HG03460 (cell line): Measurements from ENCODE around the gene LITAF.

Experiments
- ATAC-seq: cut with Tn5 transposase; IDR thresholded peaks from one replicate; pipeline ENCODE4 v1.9.1; 2021; ENCODE audit not compliant: unreplicated experiment

The LITAF gene

DNA sequence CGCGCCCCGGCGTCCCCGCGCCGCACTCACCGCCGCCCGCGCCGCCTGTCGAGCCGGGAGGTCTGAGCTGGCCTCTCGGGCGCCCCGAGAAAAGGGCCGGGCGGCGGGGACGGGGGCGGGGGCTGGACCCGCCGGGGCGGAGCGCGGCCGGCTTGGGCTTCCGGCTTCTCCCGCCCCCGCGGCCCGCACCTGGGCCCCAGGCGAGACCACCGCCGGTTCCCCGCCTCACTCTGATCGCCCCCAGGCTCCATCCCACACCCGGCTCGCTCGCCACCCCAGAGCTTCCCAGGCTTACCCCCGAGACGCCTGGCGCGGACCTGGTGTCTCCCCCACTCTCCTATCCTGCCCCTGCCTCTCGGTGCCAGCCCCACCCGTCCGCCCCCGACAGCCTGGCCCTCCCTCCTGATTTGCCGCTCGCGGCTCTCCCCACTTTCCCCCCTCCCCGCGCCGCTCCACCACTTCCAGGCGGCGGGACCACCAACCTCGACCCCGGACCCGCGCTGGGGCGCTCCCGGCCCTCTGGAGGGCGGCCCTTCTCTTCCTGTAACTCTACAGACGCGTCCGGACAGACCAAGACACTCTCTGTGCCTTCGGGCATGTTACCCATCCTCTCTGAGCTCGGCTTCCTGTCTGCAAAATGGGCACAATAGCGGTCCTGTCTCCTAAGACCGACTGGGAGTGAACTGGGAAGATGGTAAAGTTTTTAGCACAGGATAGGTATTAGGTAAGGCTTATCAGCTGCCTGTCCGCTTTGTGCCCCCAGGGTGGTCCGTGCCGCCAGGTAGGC, at the start of gene LITAF:
TSS of gene LITAF (minus strand) at position 64 of the 787 bp plus-strand sequence. CDS start 30,189 bp downstream, outside the sequence.
- ATAC-seq: peak; percentile 46

DNA sequence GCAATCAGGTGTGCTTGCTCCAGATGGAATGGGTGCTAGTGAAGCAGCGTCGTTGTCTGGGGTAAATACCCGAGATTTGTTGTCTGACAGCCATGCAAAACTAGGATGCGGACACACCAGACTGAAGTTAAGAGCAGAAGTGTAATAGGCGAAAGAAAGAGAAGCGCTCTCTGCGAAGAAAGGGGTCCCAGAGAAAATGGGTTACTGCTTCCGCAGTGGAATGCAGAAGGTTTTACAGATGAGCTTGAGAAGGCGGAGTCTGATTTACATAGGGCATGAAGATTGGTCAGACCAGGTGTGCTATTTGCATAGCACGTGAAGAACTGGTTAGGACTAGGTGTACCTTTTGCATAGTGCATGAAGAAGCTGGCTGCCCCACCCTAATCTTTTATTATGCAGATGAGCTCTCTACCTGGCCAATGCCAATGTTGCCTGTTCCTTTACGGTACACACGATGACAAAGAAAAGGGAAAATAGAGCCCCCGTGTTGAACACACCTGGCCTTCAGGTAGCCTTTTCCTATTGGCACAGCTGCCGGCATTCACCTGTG, 49.5 kb upstream of the LITAF start:
- ATAC-seq: no peak

DNA sequence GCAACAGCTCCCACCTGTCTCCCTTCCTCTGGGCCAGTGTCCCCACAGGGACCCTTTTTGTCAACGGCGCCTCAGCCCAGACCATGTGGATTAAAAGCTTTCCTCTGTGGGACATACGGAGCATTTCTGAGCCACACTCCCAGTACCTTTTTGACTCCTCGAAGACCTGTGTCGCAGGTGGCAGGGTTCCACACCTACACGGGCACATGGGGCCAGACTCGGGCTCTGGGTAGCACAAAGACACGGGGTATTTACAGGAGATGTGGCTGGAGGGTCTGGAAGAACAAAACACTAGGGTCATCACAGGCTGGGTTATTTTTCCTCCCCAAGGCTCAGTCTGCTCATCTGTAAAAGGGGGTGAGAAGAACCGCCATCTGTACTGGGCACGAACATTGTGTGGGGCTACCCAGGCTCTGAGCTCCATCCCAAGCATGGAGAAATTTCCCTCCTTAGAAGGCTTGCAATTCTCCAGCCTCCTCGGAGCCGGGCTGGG, 49.0 kb upstream of the LITAF start:
- ATAC-seq: no peak

DNA sequence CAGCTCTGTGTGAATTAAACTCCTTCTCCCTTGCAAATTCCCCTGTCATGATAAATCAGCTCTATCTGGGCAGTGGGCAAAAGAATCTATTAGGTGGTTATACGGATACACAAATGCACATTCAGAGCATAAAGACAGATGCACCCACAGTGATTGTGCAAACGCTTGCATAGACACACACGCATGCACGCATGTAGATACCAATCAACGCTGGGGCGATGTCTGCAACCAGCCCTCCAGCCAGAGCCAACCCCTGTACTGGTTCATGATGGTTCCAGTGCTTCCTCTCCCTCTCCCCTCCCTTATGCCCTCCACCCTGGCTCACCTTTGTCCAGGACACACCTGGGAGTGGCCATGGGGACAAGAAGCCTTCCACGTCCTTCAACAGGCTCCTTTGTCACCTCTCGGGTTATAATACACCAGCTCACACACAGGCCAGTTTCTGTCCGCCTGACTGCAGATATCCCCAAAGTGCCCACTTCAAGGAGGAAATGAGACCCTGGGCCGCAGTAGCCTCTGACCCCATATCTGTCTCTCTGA, 48.5 kb upstream of the LITAF start:
- no peak for ATAC-seq

DNA sequence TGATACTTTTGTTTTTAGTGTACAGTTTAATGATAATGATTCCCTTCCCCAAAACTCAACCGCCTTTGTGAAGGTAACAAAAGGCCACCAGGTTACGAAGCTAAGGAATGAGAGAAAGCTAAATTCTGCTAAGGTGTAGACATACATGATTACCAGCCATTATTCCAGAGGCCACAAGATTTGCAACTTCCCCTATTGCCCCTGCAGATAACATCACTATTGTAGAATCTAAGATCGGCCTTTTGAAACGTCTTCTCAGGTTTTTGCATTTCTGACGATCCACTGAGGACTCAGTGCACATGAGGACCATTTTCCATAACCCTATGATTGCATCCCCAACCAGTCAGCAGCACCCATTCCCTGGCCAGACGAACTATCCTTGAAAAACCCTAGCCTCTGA, 47.6 kb upstream of the LITAF start:
- no peak for ATAC-seq

DNA sequence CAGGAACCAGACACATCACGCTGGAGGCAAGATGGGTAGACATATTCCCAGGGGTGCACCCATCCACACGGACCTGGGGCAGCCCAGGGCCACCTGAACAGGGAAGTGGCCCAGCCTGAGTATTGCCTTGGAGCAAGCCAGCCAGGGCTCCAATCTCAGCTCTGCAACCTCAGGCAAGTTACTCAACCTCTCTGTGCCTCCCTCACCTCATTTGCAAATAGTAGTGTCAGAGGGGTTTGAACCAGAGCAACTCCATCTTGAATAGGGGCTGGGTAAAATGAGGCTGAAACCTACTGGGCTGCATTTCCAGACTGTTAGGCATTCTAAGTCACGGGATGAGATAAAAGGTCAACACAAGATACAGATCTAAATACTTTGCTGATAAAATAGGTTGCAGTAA, 46.4 kb upstream of the LITAF start:
- no peak for ATAC-seq

DNA sequence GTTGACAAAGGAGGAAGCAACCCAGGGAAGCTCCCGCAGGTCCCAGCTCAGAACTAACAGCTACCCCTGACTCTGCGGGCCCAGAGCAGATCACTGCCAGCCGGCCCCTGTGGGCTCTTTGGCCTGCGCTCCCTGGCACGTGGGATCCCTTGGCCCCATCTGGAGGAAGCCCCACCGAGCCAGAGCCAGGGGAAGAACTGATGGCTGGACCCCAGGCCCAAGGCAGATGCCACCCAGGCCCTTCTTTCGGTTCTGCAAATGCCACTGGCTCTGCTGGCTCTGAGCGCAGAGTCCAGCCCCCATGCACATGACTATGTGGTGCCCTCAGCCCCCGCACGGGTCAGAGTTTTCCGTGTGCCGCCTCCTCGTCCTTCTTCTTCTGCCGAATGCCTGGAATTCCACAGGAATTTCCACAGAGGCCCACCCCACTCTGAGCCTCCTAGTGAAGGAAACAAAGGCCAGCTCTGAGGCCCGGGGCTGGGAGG, 45.8 kb upstream of the LITAF start:
- no peak for ATAC-seq

DNA sequence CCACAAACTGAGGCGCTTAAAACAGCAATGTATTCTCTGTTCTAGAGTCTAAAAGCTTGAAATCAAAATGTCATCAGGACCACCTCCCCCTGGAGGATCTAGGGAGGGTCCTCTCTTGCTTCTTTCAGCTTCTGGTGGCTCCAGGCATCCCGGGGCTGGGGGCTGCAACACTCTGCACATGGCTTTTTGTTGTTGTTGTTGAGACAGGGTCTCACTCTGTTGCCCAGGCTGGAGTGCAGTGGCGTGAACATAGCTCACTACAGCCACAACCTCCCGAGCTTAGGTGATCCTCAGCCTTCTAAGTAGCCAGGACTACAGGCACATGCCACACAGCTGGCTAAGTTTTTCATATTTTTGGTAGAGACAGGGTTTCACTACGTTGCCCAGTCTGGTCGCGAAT, 44.5 kb upstream of the LITAF start:
- ATAC-seq: no peak

DNA sequence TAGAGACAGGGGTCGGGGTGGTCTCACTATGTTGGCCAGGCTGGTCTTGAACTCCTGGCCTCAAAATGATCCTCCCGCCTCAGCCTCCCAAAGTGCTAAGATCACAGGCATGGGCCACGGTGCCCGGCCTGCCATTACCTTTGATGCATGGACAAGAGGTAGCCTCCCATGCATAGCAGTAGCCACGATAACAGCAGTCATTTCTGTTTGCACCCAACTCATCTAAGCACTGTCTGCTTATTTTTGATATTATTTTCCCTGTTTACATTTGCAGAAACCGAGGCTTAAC, 44.0 kb upstream of the LITAF start:
- no peak for ATAC-seq

DNA sequence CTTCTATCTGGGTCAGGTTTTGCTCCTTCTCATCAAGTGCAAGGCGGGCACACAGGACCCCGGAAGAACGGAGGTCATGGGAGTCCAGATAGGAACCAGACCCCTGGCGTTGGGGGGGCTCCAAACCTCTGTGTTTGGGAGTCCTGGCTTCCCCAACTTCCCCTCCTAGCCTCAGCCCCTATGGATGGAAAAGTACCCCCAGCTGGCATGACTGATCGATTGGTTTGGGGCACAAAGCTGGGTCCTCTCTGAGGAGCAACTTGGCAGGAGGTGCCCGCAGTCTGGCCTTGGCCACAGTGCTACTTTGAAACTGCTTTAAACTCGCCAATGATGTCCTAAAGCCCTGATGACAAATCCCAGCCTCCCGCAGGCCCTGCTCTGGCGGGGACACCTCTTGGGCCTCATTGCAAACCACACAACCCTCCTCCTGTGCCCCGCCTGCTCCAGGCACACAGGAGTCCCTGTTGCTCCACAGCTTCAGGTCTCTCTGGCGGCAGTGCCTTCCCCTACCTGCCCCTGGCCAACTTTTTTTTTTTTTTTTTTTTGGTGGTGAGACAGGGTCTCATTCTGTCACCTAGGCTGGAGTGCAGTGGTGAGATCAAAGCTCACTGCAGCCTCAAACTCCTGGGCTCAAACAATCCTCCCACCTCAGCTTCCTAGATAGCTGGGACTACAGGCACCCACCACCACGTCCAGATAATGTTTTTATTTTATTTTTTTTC, 43.5 kb upstream of the LITAF start:
- ATAC-seq: no peak

DNA sequence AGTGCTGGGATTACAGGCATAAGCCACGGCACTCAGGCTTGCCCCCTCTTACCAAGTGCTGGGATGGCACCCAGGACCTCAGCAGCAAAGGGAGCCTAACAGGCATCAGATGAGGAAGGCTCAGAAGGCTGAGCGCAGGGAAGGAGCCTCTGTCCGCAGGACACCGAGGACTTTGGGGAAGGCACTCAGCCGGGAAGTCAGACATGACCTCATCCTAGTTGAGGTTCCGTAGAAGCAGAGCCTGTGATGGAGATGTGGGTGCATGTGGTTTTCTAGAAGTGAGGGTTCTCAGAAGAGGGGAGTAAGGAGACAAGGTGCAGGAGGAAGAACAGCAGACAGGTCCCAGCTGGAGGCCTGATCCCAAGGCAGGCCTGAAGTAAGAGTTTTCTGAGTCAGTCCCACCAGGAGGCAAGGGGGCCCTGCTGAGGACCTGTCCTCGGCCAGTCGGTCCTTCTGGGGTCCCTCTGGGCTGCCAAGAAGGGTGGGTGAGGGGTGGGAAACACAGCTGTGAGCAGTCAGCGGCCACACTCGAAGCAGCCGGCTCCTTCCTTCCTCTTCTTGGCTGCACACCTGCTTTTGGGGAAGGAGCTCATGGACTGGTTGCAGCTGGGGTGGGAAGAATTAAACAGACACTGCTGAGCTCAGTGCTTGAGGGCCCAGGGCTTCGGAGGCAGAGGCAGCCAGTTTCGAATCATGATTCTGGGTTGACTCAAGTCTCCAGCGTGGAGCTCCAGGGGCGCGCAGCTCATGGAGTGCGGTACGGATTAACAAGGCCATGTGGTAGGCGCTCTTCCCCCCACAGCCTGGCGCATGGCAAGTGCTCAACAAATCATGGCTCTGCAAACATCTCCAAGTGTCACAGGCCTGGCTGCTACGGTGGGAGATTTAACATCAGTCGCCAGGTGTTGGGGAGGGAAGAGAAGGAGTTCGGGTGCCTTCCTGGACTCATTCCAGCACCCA, 42.6 kb upstream of the LITAF start:
- no peak for ATAC-seq

DNA sequence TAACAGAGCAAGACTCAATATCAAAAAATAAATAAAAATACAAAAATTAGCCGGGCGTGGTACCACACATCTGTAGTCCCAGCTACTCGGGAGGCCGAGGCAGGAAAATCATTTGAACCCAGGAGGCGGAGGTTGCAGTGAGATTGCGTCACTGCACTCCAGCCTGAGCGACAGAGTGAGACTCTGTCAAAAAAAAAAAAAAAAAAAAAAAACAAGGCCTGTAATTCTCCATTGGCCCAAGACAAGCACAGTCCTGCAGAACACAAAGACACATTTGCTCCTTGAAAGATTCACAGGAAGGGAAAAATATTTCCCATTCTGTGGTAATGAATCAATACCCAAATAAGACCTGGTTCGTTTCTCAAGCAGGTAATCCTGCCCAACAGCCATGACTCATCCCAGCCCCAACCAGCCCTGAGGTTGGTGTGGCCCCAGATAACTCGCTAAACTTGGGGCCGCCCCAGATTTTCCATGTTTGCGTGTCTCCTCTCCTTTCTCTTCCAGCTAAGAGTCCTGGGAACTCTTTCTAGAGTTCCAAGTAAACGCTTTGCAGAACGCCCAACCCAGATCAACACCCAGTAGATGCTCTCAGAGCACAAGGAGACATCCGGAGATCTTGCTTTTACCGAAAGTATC, 41.2 kb upstream of the LITAF start:
- ATAC-seq: no peak

DNA sequence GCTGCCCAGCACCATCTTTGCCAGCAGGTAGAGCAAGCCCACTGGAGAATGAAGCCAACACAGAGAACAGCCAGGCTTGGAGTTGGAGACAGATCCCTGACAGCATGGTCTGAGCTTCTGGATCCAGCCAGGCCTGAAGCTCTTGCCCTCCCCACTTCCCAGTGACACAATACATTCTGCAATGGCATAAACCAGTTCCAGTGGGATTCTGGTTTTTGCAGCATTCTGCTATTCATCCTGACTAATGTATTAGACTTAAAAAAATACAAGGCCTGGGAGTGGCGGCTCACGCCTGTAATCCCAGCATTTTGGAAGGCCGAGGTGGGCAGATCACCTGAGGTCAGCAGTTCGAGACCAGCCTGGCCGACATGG, 40.6 kb upstream of the LITAF start:
- no peak for ATAC-seq

DNA sequence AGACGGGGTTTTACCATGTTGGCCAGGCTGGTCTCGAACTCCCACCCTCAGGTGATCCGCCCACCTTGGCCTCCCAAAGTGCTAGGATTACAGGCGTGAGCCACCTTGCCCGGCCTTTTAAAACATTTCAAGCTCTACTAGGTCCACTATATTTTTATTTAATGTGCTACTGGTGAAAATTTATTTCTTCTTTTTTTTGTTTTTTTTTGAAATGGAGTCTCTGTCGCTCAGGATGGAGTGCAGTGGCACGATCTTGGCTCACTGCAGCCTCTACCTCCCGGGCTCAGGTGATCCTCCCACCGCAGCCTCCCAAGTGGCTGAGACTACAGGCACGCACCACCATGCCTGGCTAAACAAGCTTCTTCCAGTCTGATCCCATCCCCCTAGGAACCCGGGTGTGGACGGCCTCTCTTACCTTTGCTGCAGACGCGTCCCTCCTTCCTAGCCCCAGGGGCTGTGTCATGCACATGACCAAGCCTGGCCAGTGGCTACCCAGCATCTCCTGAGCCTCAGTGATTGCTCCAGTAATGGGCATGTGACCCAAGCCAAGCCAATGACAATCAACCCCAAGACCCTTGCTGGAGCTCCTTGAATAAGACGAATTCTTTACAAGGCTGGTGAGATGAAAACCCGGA, 40.1 kb upstream of the LITAF start:
- ATAC-seq: no peak

DNA sequence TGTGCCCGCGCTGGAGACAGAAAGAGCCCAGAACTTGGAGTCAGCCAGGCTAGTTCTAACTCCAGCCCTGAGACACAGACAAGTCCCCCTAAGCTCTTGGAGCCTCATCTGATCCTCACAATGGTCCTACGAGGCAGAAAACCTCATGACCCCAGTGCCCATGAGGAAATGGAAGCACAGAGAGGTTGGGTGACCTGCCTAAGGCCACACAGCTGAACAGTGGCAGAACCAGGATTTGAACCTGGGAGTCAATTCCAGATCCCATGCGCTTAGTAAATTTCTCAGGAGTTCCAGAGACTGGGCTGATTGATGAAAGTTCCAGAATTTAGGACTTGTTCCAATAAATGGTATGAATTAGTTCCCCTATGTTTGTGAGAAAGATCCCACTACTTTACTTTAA, 39.0 kb upstream of the LITAF start:
- no peak for ATAC-seq

DNA sequence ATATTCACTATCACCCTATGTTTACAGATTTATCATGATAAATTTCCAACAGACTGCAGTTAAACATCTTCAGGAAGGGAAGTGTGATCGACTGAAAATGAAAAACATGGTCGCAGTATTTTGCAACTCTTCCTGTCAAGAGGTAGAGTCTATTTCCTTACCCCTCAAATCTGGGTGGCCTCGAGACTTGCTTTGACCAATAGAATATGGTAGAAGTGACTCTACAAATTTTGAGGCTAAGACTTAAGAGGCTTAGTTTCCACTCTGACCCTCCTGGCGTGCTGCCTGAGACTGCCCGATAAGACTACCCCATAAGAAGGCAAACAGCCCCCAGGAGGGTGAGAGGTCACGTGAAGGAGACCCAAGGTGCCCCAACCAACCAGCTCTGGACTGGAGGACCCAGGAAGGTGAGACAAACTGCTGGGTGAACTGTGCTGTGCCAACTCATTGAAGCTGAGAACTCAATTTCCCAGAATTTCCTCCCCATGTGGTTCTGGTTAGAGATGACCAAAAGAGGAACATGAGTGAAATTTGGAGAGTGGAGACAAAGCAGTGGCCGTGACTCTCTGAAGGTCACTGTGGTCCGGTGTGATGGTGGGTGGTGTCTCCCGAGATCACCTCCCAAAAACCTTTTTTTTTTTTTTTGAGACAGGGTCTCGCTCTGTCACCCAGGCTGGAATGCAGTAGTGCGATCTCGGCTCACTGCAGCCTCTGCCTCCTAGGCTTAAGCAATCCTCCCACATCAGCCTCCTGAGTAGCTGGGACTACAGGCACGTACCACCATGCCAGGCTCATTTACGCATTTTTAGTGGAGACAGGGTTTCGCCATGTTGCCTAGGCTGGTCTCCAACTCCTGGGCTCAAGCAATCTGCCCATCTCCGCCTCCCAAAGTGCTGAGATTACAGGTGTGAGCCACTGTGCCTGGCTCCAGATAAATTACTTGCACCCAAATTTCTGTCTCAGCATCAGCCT, 38.2 kb upstream of the LITAF start:
- no peak for ATAC-seq

DNA sequence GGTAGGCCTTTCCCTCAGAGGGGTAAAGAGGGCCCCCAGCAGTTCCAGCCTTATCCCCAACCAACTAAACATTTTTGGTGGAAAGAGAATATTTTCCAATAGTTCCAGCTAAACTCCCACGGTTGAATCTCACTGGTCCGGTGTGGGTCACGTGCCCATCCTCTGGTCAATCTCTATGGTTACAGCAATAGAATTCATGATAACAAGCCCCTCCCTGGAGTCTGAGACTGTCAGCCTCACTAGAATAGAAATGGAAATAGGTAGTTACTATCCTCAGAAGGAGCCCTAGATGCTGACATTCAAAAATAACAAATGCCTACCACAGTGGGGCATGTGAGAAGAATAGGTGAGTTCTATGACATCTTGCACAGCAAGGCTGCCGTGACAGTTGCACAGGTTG, 37.5 kb upstream of the LITAF start:
- no peak for ATAC-seq

DNA sequence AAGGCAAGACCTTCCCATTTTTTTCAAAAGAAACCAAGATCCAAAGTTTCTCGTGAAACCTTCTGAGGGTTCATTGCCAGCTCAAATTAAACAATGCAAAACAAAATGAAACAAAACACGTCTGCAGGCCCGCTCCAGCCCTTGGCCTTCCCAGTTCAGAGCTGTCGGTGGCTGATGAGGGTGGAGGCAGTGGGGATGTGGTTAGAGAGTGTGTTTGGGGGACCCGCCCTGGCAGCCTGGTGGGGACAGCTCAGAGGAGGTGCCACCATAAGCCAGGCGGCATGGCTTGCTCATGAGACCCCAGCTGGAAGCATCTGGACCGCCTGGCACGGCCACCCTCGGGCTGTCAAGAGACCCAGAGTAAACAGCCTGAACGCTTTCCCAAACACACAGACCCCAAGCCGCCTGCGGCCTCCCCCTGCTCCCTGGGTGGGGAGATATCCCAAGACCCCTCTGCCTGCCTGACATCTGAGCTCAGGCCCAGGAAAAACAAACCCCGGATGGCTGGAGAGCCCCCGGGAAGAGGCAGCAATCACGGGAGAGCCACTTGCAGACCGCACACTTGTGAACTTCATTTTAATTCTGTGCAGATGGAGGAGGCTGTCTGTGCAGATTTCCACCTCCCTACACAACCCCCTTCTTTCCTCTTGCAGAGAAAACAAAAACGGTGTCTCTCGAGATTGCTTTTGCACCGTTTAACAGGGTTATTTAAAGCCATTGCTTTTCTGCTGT, 35.4 kb upstream of the LITAF start:
- no peak for ATAC-seq
